GM12878 (cell line): Measurements from ENCODE around the gene MMADHC. TPM values are rescaled to one million over a fixed set of nuclear protein-coding genes. Genes with fewer than 3 reads are reported as not detected.
A peak's percentile ranks its signal among the peaks of the same experiment; 100 is the strongest.

ENCODE experiments used
- BHLHE40 ChIP-seq, 2 experiments: fragments of 450-650 bp in 1 of 2; IDR thresholded peaks; 2 replicates each; pipeline ENCODE4 v1.6.1; 2011 to 2017; ENCODE audit warnings: low read depth in 2 of 2, borderline replicate concordance in 1 of 2, improper control_type of control experiment in 1 of 2, low read length in 1 of 2, mild to moderate bottlenecking in 1 of 2
- CBX3 ChIP-seq: fragments of 200-600 bp; sonication (generic); IDR thresholded peaks from 2 replicates; pipeline ENCODE4 v1.6.1; 2016; ENCODE audit warnings: low read depth, borderline replicate concordance
- ETV6 ChIP-seq, 2 experiments: fragments of 450-650 bp in 1 of 2; IDR thresholded peaks in 1 of 2; conservative IDR thresholded peaks in 1 of 2; 2 replicates each; pipeline ENCODE4 v1.6.1; 2014; ENCODE audit warnings: antibody characterized with exemption in 1 of 2, borderline replicate concordance in 1 of 2, low read depth in 1 of 2, mild to moderate bottlenecking in 1 of 2, moderate library complexity in 1 of 2
- GATAD2B ChIP-seq: fragments of 450-650 bp; conservative IDR thresholded peaks from 2 replicates; pipeline ENCODE4 v1.6.1; 2017; ENCODE audit warnings: low read depth, mild to moderate bottlenecking, moderate library complexity
- MXI1 ChIP-seq: fragments of 150-350 bp; IDR thresholded peaks from 2 replicates; pipeline ENCODE4 v1.6.1; 2011; ENCODE audit warnings: low read depth, mild to moderate bottlenecking, inconsistent platforms, low read length, improper control_type of control experiment
- MYB ChIP-seq: fragments of 150-350 bp; IDR thresholded peaks from 2 replicates; pipeline ENCODE4 v1.6.1; 2014; ENCODE audit warnings: mild to moderate bottlenecking, low read depth, low read length, borderline replicate concordance
- RELA ChIP-seq: fragments of 450-650 bp; IDR thresholded peaks from 2 replicates; pipeline ENCODE4 v1.8.0; 2014; ENCODE audit warnings: borderline replicate concordance; ENCODE audit not compliant: partially characterized antibody
- SP1 ChIP-seq: IDR thresholded peaks from one replicate; pipeline ENCODE4 v1.6.1; 2011; ENCODE audit warnings: low read depth, low read length
- TBL1XR1 ChIP-seq: IDR thresholded peaks from 2 replicates; pipeline ENCODE4 v1.6.1; 2012; ENCODE audit warnings: low read depth, low read length, improper control_type of control experiment
- TCF3 ChIP-seq: IDR thresholded peaks from 2 replicates; pipeline ENCODE4 v1.6.1; 2012; ENCODE audit warnings: low read depth, mild to moderate bottlenecking, low read length, borderline replicate concordance; ENCODE audit not compliant: insufficient read depth
- ZNF217 ChIP-seq: fragments of 450-650 bp; IDR thresholded peaks from 2 replicates; pipeline ENCODE4 v1.6.1; 2017; ENCODE audit warnings: antibody characterized with exemption, mild to moderate bottlenecking
- ZNF274 ChIP-seq: IDR thresholded peaks from one replicate; pipeline ENCODE4 v1.8.0; 2011; ENCODE audit not compliant: insufficient read length, insufficient read depth
- polyA plus RNA-seq, 11 experiments: library from polyadenylated mRNA; depleted of rRNA in 4 of 11; unstranded in 6 of 11; stranded (reverse) in 5 of 11; fragments of >200 nt; fragmentation: Nextera tagmentation in 4 of 11; fragmentation: Illumina TruSeq in 1 of 11; extraction: Ambion mirVana in 4 of 11; extraction: Trizol in 1 of 11; gene quantifications; 1 replicate in 1 of 11; 2 replicates in 10 of 11; pipeline versions ENCODE4 v1.2.1 to v1.2.3, GENCODE V29; 2011 to 2016; ENCODE audit warnings: inconsistent platforms in 2 of 11, missing spikeins in 2 of 11, low read depth in 1 of 11
- total RNA-seq, 4 experiments: library from RNA; depleted of rRNA in 3 of 4; stranded (reverse); fragments of >200 nt in 3 of 4; fragmentation: Illumina TruSeq in 1 of 4; extraction: Trizol in 1 of 4; gene quantifications; 2 replicates each; pipeline versions ENCODE4 v1.2.1 to v1.2.3, GENCODE V29; 2013 to 2021
- TF ChIP-seq, protein P1 (sequence below): IDR thresholded peaks from 2 replicates; pipeline ENCODE4 v1.6.1; 2011; ENCODE audit warnings: borderline replicate concordance, low read depth, mild to moderate bottlenecking, moderate library complexity, mixed read lengths, low read length; ENCODE audit not compliant: insufficient read depth; ENCODE audit errors: extremely low read length
- TF ChIP-seq, protein P2 (sequence below): fragments of 450-650 bp; IDR thresholded peaks from 2 replicates; pipeline ENCODE4 v1.6.1; 2014; ENCODE audit warnings: mild to moderate bottlenecking

Gene MMADHC
- total and polyA plus RNA-seq, 10 of the 15 experiments (the other 5 are each of a cell fraction or from before 2014, with no cell fraction given), result 93.6 to 415 (median 147) TPM

DNA sequence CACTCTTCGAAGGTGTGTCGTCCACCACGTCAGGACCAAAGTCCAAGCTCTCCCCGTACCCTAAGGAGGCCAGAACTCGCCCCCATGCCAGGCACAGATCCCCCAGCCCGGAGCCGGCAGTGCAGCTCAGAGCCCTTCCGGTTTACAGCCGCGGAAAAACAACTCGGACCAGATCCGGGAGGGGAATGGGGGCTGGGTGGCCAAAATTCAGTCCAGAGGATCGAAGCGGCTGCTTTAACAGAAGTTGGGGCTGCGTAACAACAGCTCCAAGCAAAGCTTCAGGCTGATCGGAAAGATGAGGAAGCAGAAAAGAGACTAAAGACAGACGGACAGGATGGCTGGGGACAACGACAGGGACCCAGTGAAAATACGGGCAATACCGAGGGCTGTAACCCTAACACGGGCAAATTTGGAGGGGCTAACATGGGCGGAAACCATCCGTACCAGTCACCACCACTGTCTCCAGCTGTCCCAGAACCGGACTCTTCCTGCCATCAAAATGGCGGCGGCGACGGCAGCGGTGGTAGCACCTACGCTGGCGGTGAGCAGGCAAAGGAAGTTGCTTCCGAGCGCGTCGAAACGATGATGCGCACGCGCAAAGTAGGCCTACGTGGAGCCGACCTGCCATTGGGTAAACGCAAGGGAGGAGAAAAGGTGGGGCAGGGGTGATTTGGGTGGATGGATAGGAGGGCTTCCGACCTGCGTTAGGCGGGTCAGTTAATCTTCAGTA lies at the start of gene MMADHC (continued):
- TF ChIP-seq TCF3 (peak; percentile 74; the same call in 1 of the 2 replicates), ZNF274 (no peak), ZNF217 (no peak), MXI1 (no peak), GATAD2B (peak; percentile 62; the same call in 1 of the 2 replicates), MYB (0 out of 2 replicates have a peak, but pooled peaks have one; percentile 39), BHLHE40 (IDR thresholded peaks at IDR 0.05; ENCODE audit: borderline replicate concordance in 1 of 2, low read depth in 2 of 2, low read length in 1 of 2) (peak; percentile 34 to 53; a peak in 3 of 4 replicates), TBL1XR1 (no peak), CBX3 (no peak), SP1 (peak; percentile 16), ETV6 (conservative IDR thresholded peaks at IDR 0.05 in 1 of 2, IDR thresholded peaks at IDR 0.05 in 1 of 2; ENCODE audit: borderline replicate concordance in 1 of 2, low read depth in 1 of 2) (no peak), RELA (no peak)
- TF ChIP-seq, protein P1, sequence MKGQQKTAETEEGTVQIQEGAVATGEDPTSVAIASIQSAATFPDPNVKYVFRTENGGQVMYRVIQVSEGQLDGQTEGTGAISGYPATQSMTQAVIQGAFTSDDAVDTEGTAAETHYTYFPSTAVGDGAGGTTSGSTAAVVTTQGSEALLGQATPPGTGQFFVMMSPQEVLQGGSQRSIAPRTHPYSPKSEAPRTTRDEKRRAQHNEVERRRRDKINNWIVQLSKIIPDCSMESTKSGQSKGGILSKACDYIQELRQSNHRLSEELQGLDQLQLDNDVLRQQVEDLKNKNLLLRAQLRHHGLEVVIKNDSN, result no peak
- TF ChIP-seq, protein P2, sequence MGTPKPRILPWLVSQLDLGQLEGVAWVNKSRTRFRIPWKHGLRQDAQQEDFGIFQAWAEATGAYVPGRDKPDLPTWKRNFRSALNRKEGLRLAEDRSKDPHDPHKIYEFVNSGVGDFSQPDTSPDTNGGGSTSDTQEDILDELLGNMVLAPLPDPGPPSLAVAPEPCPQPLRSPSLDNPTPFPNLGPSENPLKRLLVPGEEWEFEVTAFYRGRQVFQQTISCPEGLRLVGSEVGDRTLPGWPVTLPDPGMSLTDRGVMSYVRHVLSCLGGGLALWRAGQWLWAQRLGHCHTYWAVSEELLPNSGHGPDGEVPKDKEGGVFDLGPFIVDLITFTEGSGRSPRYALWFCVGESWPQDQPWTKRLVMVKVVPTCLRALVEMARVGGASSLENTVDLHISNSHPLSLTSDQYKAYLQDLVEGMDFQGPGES, result no peak
- TF ChIP-seq, all 136 proteins: peak for 51
